GM12891 (cell line): ENCODE measurements around the gene MYL11.

Experiments used
- PAX5 ChIP-seq: IDR thresholded peaks from 2 replicates; pipeline ENCODE4 v1.6.1; 2011; ENCODE audit warnings: low read length, moderate library complexity, mild to moderate bottlenecking; ENCODE audit not compliant: insufficient read depth, severe bottlenecking
- POLR2A ChIP-seq: IDR thresholded peaks from 2 replicates; pipeline ENCODE4 v1.6.1; 2011; ENCODE audit warnings: low read depth, low read length, control low read depth
- POLR2AphosphoS5 ChIP-seq: IDR thresholded peaks from 2 replicates; pipeline ENCODE4 v1.6.1; 2011; ENCODE audit warnings: low read depth, low read length, control low read depth
- POU2F2 ChIP-seq: IDR thresholded peaks from 2 replicates; pipeline ENCODE4 v1.6.1; 2011; ENCODE audit warnings: low read depth, mild to moderate bottlenecking, control low read depth, low read length, moderate library complexity
- SPI1 ChIP-seq: IDR thresholded peaks from 2 replicates; pipeline ENCODE4 v1.6.1; 2011; ENCODE audit warnings: low read depth, low read length, control low read depth
- TAF1 ChIP-seq: IDR thresholded peaks from 2 replicates; pipeline ENCODE4 v1.6.1; 2011; ENCODE audit warnings: low read depth, low read length, control low read depth

- TF ChIP-seq POLR2A, result no peak
- TF ChIP-seq SPI1, result no peak
- TF ChIP-seq TAF1, result no peak
- no peak for TF ChIP-seq POU2F2
- TF ChIP-seq POLR2AphosphoS5, result no peak
- no peak for TF ChIP-seq PAX5
Measured at GRCh38 chr16:30346286-30346685, 28.3 kb upstream of the MYL11 start.
